Left ventricle myocardium inferior (tissue), 1 donor: ENCODE measurements around the gene KRTAP5-6. TPM values are rescaled to one million over a fixed set of nuclear protein-coding genes. Genes with fewer than 3 reads are reported as not detected.

Experiments used
- DNase-seq: peaks from one replicate; pipeline ENCODE4 v3.0.0-alpha.2; 2020
- H3K27ac ChIP-seq: fragments of 200-600 bp; replicated peaks from 2 replicates; pipeline ENCODE4 v1.8.0; 2021
- H3K27me3 ChIP-seq: fragments of 200-600 bp; 2 replicates; pipeline ENCODE4 v1.8.0; 2021; ENCODE audit warnings: low read depth
- H3K36me3 ChIP-seq: fragments of 200-600 bp; 2 replicates; pipeline ENCODE4 v1.8.0; 2021
- H3K4me1 ChIP-seq: fragments of 200-600 bp; 2 replicates; pipeline ENCODE4 v1.8.0; 2021
- H3K4me3 ChIP-seq: fragments of 200-600 bp; 2 replicates; pipeline ENCODE4 v1.8.0; 2021; ENCODE audit warnings: mild to moderate bottlenecking, moderate library complexity
- H3K9me3 ChIP-seq: fragments of 200-600 bp; replicated peaks from 2 replicates; pipeline ENCODE4 v1.8.0; 2021
- intact Hi-C: fragments of 100-400 bp; cut with micrococcal nuclease; formaldehyde crosslinking; loops from one replicate; pipeline ENCODE4 v1.11.0; 2022
- total RNA-seq: library from RNA; stranded (reverse); fragmentation: NEBNext Ultra II Directional; extraction: Animal tissue kit (Norgen Biotek cat#: 25700); gene quantifications from one replicate; pipeline ENCODE4 v1.2.1, GENCODE V29; 2021
- TF ChIP-seq, protein P1 (sequence below): fragments of 200-600 bp; IDR thresholded peaks from 2 replicates; pipeline ENCODE4 v1.8.0; 2021; ENCODE audit warnings: antibody characterized with exemption, mild to moderate bottlenecking, borderline replicate concordance
- donor health status: DM: no; HTN: yes; CAD: no; lungs with severe emphysema.

KRTAP5-6 gene
- total RNA-seq, 1 donor from 2014 or later, result not detected

DNA sequence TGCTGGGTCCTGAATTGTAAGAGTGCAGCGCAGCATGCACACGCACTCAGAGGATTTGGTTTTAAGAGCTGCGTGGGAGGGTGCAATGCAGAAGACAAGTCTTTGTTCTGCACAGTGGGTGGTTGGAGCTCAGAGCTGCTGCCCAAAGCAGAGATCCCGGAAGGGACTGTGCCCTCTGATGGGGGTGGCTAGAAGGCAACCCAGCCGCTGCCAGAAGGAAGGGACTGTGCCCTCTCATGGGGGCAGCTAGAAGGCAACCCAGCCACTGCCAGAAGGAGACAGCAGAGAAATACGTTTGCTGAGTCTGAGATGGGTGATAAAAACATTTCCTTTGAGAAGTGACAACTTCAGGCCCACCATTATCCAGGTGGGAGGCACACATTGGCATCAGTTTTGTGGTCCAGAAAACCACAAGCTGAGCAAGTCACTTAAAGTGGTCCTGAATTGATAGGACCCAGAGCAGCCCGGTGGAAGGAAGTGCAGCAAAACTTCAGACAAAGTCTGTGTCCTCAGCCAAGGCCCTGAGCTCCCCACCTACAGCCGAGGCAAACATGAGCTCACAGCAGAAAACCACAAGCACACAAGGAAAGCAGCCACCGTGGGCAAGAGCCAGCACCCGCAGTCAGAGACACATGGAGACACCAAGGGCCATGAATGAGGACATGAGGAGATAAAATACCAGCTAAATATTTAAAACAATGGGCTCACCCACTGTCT lies 4.3 kb downstream of the KRTAP5-6 start:
- Histone ChIP-seq H3K4me3 (no peak overlapping the region), H3K9me3 (no peaks in the 10 kb centered on the region), H3K4me1 (no peaks in the 10 kb centered on the region), H3K27me3 (peaks cover 17% of the 10 kb centered on the region), H3K36me3 (no peaks in the 10 kb centered on the region), H3K27ac (no peak overlapping the region)
- DNase-seq, result no peak
- intact Hi-C loops, result no loop called here
- TF ChIP-seq, protein P1, sequence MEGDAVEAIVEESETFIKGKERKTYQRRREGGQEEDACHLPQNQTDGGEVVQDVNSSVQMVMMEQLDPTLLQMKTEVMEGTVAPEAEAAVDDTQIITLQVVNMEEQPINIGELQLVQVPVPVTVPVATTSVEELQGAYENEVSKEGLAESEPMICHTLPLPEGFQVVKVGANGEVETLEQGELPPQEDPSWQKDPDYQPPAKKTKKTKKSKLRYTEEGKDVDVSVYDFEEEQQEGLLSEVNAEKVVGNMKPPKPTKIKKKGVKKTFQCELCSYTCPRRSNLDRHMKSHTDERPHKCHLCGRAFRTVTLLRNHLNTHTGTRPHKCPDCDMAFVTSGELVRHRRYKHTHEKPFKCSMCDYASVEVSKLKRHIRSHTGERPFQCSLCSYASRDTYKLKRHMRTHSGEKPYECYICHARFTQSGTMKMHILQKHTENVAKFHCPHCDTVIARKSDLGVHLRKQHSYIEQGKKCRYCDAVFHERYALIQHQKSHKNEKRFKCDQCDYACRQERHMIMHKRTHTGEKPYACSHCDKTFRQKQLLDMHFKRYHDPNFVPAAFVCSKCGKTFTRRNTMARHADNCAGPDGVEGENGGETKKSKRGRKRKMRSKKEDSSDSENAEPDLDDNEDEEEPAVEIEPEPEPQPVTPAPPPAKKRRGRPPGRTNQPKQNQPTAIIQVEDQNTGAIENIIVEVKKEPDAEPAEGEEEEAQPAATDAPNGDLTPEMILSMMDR, result no peak

DNA sequence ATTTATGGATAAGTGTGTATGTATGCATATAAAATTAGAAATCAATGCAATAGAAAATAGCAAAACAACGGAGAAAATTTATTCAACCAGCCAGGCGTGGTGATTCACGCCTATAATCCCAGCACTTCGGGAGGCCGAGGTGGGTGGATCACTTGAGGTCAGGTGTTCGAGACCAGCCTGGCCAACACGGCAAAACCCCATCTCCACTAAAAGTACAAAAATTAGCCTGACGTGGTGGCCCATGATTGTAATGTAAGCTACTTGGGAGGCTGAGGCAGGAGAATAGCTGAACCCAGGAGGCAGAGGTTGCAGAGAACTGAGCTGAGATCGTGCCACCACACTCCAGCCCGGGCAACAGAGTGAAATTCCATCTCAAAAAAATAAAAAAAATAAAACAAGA lies 5.5 kb downstream of the KRTAP5-6 start:
- no peaks in the 10 kb centered on the region for H3K4me1 ChIP-seq
- no peak overlapping the region for H3K27ac ChIP-seq
- H3K27me3 ChIP-seq, result peaks cover 17% of the 10 kb centered on the region
- no peak for DNase-seq
- no peak overlapping the region for H3K4me3 ChIP-seq
- intact Hi-C loops, result no loop called here
- no peaks in the 10 kb centered on the region for H3K36me3 ChIP-seq
- H3K9me3 ChIP-seq, result no peaks in the 10 kb centered on the region
- TF ChIP-seq, protein P1, result no peak

DNA sequence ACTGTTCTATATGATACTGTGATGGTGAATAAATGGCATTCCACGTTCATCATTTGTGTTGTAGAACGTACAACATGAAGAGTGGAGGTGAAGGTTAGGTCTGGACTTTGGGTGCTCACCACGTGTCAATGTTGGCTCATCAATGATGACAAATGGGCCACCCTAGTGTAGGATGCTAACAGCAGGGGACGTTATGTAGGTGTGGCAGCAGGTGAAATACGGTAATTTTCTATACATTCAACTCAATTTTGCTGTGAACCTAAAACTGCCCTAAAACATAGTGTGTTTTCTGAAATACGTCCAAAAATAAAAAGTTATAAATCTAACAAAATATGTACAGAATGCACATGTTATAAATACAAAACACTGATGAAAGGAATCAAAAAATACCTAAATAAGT lies 6.2 kb downstream of the KRTAP5-6 start:
- no peak overlapping the region for H3K27ac ChIP-seq

DNA sequence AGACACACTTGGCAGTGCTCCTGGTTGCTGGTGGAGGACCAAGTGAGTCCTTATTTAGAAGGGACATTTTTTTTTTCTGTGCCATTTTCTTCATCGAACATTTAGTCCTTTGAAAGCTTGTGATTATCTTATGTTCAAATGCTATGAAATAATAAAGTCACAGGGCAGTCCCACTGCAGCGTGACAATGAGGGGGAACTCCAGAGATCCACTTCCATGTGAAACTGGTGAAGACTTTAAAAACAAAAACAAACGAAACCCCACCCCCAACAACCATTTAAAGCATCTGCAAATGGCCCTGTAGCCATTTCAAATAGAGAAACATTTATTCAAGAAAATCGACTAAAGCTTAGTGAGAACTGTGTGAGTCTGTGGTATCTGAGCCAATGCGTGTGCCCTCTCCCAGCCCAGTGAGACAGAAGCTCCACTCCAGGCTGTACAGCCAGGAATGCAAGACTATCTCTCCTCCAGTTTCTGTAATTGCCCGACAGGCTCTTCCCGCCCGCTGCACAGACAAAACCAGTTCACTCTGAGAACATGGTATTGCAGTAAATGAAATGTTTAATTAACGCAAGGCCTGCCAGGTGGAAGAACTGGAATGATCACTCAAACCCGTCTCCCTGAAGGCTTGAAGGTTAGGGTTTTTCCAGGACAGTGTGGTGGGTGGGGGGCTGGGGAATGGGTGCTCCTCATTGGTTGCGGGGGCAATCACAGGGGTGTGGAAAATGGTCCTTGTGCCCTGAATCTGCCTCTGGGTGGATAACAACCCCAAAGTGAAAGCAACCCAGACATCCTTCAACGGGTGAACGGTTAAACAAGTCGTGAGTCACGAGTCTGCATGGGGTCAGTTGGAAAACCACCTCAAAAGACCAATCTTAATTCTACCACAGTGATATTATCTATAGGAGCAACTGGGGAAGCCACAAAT lies 8.4 kb downstream of the KRTAP5-6 start:
- Histone ChIP-seq H3K4me3 (no peak overlapping the region), H3K9me3 (no peaks in the 10 kb centered on the region), H3K27me3 (peaks cover 9% of the 10 kb centered on the region), H3K4me1 (no peaks in the 10 kb centered on the region), H3K36me3 (no peaks in the 10 kb centered on the region), H3K27ac (no peak overlapping the region)
- intact Hi-C loops, result no loop called here
- TF ChIP-seq, protein P1, result no peak
- no peak for DNase-seq

More for the DNA sequence above, 6.2 kb downstream of the KRTAP5-6 start:
- no peak overlapping the region for H3K4me3 ChIP-seq
- DNase-seq, result no peak
- H3K36me3 ChIP-seq, result no peaks in the 10 kb centered on the region
- TF ChIP-seq, protein P1, result no peak
- intact Hi-C loops, result no loop called here
- peaks cover 17% of the 10 kb centered on the region for H3K27me3 ChIP-seq
- no peaks in the 10 kb centered on the region for H3K9me3 ChIP-seq
- H3K4me1 ChIP-seq, result no peaks in the 10 kb centered on the region

DNA sequence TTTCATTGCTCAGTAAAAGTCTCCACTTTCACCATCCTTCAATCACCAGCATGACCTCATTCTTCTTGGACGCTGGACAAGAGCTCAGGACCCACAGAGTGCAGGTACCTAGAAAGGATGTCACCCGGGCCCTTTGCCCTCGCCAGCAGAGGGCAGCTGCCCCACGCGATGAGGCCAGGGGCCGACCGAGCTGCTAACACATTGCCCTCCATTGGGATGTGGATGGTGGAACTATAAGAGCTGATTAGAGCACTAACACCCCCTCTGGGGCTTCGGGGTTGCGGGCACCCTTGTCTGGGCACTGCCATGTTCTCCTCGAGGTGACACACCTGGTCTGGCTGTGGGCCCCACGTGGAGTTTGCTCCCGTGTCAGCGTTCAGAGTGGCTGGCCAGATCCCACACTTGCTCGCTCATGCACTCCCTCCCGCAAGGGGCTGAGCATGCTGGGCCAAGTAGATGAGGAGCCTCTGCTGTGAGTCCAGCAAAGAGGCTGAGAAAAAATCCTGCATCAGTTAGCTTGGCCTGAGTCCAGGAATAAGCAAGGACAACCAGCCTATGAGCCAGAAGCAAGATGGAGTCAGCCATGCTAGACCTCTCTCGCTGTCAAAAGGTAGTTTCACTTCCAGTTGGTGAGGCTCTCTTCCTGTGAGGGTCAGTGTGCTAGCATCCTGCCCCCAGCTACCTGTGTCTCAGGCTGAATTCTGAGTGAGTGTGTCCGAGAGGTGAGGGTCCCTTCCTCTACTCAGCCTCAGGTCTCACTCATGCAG lies 9.8 kb downstream of the KRTAP5-6 start:
- no peaks in the 10 kb centered on the region for H3K4me1 ChIP-seq
- H3K27ac ChIP-seq, result no peak overlapping the region
- no peak overlapping the region for H3K4me3 ChIP-seq
- peak; percentile 36 for DNase-seq
- no peaks in the 10 kb centered on the region for H3K36me3 ChIP-seq
- H3K27me3 ChIP-seq, result no peaks in the 10 kb centered on the region
- no peaks in the 10 kb centered on the region for H3K9me3 ChIP-seq
- TF ChIP-seq, protein P1, result peak; percentile 52
- intact Hi-C loops, result no loop called here
